ENCODE data around the gene DUSP28.

DNA sequence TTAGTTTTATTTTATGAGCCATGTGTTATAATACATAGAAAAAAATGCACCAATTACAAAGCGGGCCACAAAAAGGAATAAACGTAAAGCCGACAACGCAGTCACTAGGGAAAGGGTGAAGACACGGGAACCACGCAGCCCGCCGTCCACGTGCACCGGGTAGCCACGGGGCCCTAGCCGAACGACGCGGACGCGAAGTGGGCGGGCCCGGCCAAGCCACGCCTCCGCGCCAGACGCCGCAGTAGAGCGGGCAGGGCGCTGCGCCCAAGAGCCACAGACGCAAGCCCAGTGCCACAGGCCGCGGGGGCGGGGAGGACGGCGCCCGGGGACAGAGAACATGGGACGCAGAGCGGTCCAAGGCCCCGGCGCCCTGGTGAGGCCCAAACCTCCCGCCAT, at the start of gene DUSP28:
- no peak for TF ChIP-seq ZNF34 (CRISPR knock-in tag; IDR thresholded peaks at IDR 0.05; ENCODE audit: borderline replicate concordance)
- no peak for TF ChIP-seq ATF7 (IDR thresholded peaks at IDR 0.05)
- no peak; the same call in 1 of the 2 replicates for TF ChIP-seq ATF7 (CRISPR knock-in tag; IDR thresholded peaks at IDR 0.05)
- TF ChIP-seq NFE2L2 (IDR thresholded peaks at IDR 0.05; ENCODE audit: low read length): no peak
- peak; percentile 1 for TF ChIP-seq PHF5A (CRISPR knock-in tag; IDR thresholded peaks at IDR 0.05; ENCODE audit: low read depth, unreplicated experiment)
- TF ChIP-seq, protein P1, sequence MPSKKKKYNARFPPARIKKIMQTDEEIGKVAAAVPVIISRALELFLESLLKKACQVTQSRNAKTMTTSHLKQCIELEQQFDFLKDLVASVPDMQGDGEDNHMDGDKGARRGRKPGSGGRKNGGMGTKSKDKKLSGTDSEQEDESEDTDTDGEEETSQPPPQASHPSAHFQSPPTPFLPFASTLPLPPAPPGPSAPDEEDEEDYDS (CRISPR knock-in tag; IDR thresholded peaks at IDR 0.05): peak; percentile 90
- no peak; the same call in 1 of the 2 replicates for TF ChIP-seq TOE1 (CRISPR knock-in tag; IDR thresholded peaks at IDR 0.05)
- peak; percentile 27 for TF ChIP-seq CTCF (CRISPR knock-in tag; IDR thresholded peaks at IDR 0.05)
- no peak for TF ChIP-seq USF2 (IDR thresholded peaks at IDR 0.05; ENCODE audit: low read depth, low read length)
- TF ChIP-seq USF2 (CRISPR knock-in tag; IDR thresholded peaks at IDR 0.05; ENCODE audit: borderline replicate concordance): no peak
- TF ChIP-seq HHEX (CRISPR knock-in tag; IDR thresholded peaks at IDR 0.05): no peak
- TF ChIP-seq, protein P2, sequence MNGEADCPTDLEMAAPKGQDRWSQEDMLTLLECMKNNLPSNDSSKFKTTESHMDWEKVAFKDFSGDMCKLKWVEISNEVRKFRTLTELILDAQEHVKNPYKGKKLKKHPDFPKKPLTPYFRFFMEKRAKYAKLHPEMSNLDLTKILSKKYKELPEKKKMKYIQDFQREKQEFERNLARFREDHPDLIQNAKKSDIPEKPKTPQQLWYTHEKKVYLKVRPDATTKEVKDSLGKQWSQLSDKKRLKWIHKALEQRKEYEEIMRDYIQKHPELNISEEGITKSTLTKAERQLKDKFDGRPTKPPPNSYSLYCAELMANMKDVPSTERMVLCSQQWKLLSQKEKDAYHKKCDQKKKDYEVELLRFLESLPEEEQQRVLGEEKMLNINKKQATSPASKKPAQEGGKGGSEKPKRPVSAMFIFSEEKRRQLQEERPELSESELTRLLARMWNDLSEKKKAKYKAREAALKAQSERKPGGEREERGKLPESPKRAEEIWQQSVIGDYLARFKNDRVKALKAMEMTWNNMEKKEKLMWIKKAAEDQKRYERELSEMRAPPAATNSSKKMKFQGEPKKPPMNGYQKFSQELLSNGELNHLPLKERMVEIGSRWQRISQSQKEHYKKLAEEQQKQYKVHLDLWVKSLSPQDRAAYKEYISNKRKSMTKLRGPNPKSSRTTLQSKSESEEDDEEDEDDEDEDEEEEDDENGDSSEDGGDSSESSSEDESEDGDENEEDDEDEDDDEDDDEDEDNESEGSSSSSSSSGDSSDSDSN (CRISPR knock-in tag; IDR thresholded peaks at IDR 0.05): peak; percentile 48; the same call in 1 of the 2 replicates
